ENCODE results near the gene VCL.

DNA sequence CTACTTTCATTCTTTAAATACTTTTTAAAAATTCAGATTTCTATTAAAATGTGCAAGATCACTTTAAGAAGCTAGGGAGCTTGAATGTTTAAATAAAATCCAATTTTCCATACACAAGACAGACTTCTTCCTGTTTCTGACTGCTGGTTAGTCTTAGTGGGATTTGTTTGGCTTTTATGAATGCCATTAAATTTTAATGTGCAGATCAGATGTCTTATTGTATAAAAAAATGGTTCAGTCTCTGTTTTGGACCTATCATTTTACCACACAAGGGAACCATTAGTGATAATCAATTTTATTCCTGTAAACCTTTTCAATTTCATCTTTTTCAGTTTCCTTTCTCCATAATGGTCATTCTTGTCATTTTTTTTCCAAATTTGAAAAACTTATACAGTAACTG is 63.2 kb downstream of the VCL start:
- TF ChIP-seq EZH2 (IDR thresholded peaks at IDR 0.05; ENCODE audit: low read length, unreplicated experiment) (no peak), EZH2phosphoT487 (IDR thresholded peaks at IDR 0.05; ENCODE audit: borderline replicate concordance, low read length) (no peak)
